SK-N-SH (cell line): ENCODE data around the gene PFAS. TPM values are rescaled to one million over a fixed set of nuclear protein-coding genes. Genes with fewer than 3 reads are reported as not detected.

ENCODE experiments used
- CTCF ChIA-PET: fragments of 300-600, 350-600 bp; formaldehyde crosslinking; extraction: SDS; loops from one replicate; lab custom pipeline; 2021; lab: Yijun Ruan, JAX
- POLR2A ChIA-PET: fragments of 350-600 bp; sonication (Branson Sonifier 250); formaldehyde crosslinking; extraction: SDS; loops from one replicate; lab custom pipeline; 2020; ENCODE audit warnings: antibody characterized with exemption, inconsistent platforms; lab: Yijun Ruan, JAX
- DNase-seq: peaks from one replicate; pipeline ENCODE4 v3.0.0; 2012
- H2AFZ ChIP-seq: fragments of 200-600 bp; sonication (generic); 2 replicates; pipeline ENCODE4 v1.8.1; 2016; ENCODE audit warnings: antibody characterized with exemption, mild to moderate bottlenecking, low read depth
- H3F3A ChIP-seq: fragments of 200-600 bp; sonication (generic); replicated peaks from 2 replicates; pipeline ENCODE3; 2016; ENCODE audit warnings: antibody characterized with exemption, mild to moderate bottlenecking; ENCODE audit not compliant: insufficient read depth
- H3K27ac ChIP-seq, 2 experiments: fragments of 200-500 bp in 1 of 2; fragments of 200-600 bp in 1 of 2; sonication (Bioruptor generic) in 1 of 2; sonication (generic), shearing (Covaris generic) in 1 of 2; 2 replicates each; pipeline versions ENCODE4 v1.5.1 to v1.6.1; 2014 to 2016; ENCODE audit warnings: low read depth in 2 of 2, inconsistent platforms in 1 of 2, low read length in 1 of 2, mild to moderate bottlenecking in 1 of 2, mixed read lengths in 1 of 2
- H3K27me3 ChIP-seq: fragments of 200-600 bp; sonication (generic), shearing (Covaris generic); 2 replicates; pipeline ENCODE4 v1.6.1; 2016; ENCODE audit warnings: mixed run types; ENCODE audit not compliant: insufficient read depth
- H3K36me3 ChIP-seq, 2 experiments: fragments of 200-500 bp in 1 of 2; fragments of 200-600 bp in 1 of 2; sonication (Bioruptor generic) in 1 of 2; sonication (generic) in 1 of 2; replicated peaks in 1 of 2; 2 replicates each; pipeline versions ENCODE3 to v1.5.1; 2014 to 2016; ENCODE audit warnings: low read length in 1 of 2, mild to moderate bottlenecking in 1 of 2; ENCODE audit not compliant: insufficient read depth in 2 of 2, control insufficient read depth in 1 of 2
- H3K4me1 ChIP-seq, 2 experiments: fragments of 200-500 bp in 1 of 2; fragments of 200-600 bp in 1 of 2; sonication (Bioruptor generic) in 1 of 2; sonication (generic), shearing (Covaris generic) in 1 of 2; 2 replicates each; pipeline versions ENCODE4 v1.5.1 to v1.6.1; 2014 to 2016; ENCODE audit warnings: low read depth in 1 of 2, low read length in 1 of 2, mixed run types in 1 of 2; ENCODE audit not compliant: insufficient read depth in 2 of 2, control insufficient read depth in 1 of 2
- H3K4me2 ChIP-seq: fragments of 200-600 bp; sonication (generic), shearing (Covaris generic); 2 replicates; pipeline ENCODE4 v1.6.1; 2017; ENCODE audit warnings: mixed run types
- H3K4me3 ChIP-seq, 2 experiments: fragments of 200-500 bp in 1 of 2; fragments of 200-600 bp in 1 of 2; sonication (Bioruptor generic) in 1 of 2; sonication (generic), shearing (Covaris generic) in 1 of 2; 2 replicates each; pipeline versions ENCODE4 v1.5.1 to v1.8.1; 2014 to 2016; ENCODE audit warnings: low read depth in 2 of 2, inconsistent platforms in 1 of 2, low read length in 1 of 2, mild to moderate bottlenecking in 1 of 2, mixed read lengths in 1 of 2, moderate library complexity in 1 of 2
- H3K79me2 ChIP-seq: fragments of 200-600 bp; sonication (generic); 2 replicates; pipeline ENCODE4 v1.8.1; 2017; ENCODE audit warnings: mild to moderate bottlenecking; ENCODE audit not compliant: insufficient read depth
- H3K9ac ChIP-seq: fragments of 200-600 bp; sonication (generic); 2 replicates; pipeline ENCODE4 v1.6.1; 2017; ENCODE audit warnings: mixed run types
- H3K9me2 ChIP-seq: fragments of 200-600 bp; sonication (generic); 2 replicates; pipeline ENCODE4 v1.6.1; 2017; ENCODE audit warnings: mixed run types
- H3K9me3 ChIP-seq: fragments of 200-600 bp; sonication (generic); 2 replicates; pipeline ENCODE4 v1.6.1; 2017; ENCODE audit warnings: mixed run types, mild to moderate bottlenecking, moderate library complexity
- H4K20me1 ChIP-seq: fragments of 200-600 bp; sonication (generic); 2 replicates; pipeline ENCODE4 v1.6.1; 2017; ENCODE audit warnings: mild to moderate bottlenecking, mixed run types; ENCODE audit not compliant: insufficient read depth
- EP300 ChIP-seq, 2 experiments: IDR thresholded peaks; 2 replicates each; pipeline versions ENCODE4 v1.4.0 to v1.6.1; 2012; ENCODE audit warnings: borderline replicate concordance in 1 of 2, low read depth in 1 of 2, low read length in 1 of 2
- EZH2phosphoT487 ChIP-seq: fragments of 200-600 bp; sonication (generic); IDR thresholded peaks from 2 replicates; pipeline ENCODE4 v1.6.1; 2017; ENCODE audit warnings: low read depth, mixed run types, mild to moderate bottlenecking, antibody characterized with exemption, moderate library complexity, borderline replicate concordance
- FOXJ3 ChIP-seq: sonication (generic); formaldehyde crosslinking; IDR thresholded peaks from 2 replicates; pipeline ENCODE4 v1.5.1; 2020; ENCODE audit warnings: mild to moderate bottlenecking, missing genetic modification reagents
- GABPA ChIP-seq: IDR thresholded peaks from 2 replicates; pipeline ENCODE4 v1.4.0; 2012; ENCODE audit warnings: low read depth, mild to moderate bottlenecking
- IRF3 ChIP-seq: fragments of 150-350 bp; IDR thresholded peaks from 2 replicates; pipeline ENCODE4 v1.6.1; 2016; ENCODE audit warnings: mild to moderate bottlenecking, low read depth, low read length
- MAX ChIP-seq: IDR thresholded peaks from 2 replicates; pipeline ENCODE4 v1.4.0; 2012; ENCODE audit warnings: low read depth
- PBX3 ChIP-seq: IDR thresholded peaks from 2 replicates; pipeline ENCODE4; 2012
- RAD21 ChIP-seq: IDR thresholded peaks from 2 replicates; pipeline ENCODE4 v1.6.1; 2012; ENCODE audit warnings: mild to moderate bottlenecking, low read length
- SMC3 ChIP-seq: IDR thresholded peaks from 2 replicates; pipeline ENCODE4 v1.6.1; 2012; ENCODE audit warnings: low read depth, low read length, improper control_type of control experiment
- TCF12 ChIP-seq: IDR thresholded peaks from 2 replicates; pipeline ENCODE4 v1.4.0; 2012
- USF1 ChIP-seq: IDR thresholded peaks from 2 replicates; pipeline ENCODE4 v1.4.0; 2012; ENCODE audit warnings: low read depth, borderline replicate concordance
- USF2 ChIP-seq: fragments of 150-350 bp; IDR thresholded peaks from 2 replicates; pipeline ENCODE4 v1.6.1; 2017; ENCODE audit warnings: antibody characterized with exemption, low read length, low read depth, borderline replicate concordance
- ZBTB33 ChIP-seq: IDR thresholded peaks from 2 replicates; pipeline ENCODE4 v1.4.0; 2012; ENCODE audit warnings: low read depth, borderline replicate concordance
- WGBS: methylation state at CpG from one replicate; pipeline ENCODE4 v1.1.6; 2017; ENCODE audit warnings: low lambda C conversion rate; 5-methylcytosine and 5-hydroxymethylcytosine counted together
- polyA plus RNA-seq, 3 experiments: library from polyadenylated mRNA; depleted of rRNA; stranded (reverse); fragments of >200 nt; gene quantifications; 2 replicates each; pipeline ENCODE4 v1.2.3, GENCODE V29; 2012

PFAS gene
- polyA plus RNA-seq, 1 of the 3 experiments (the other 2 are of a cell fraction), result 22.4 TPM

- no peak for TF ChIP-seq IRF3
- TF ChIP-seq GABPA, result peak; percentile 43
- TF ChIP-seq RAD21, result no peak
- TF ChIP-seq EP300 (IDR thresholded peaks at IDR 0.05; ENCODE audit: borderline replicate concordance in 1 of 2, low read depth in 1 of 2, low read length in 1 of 2), result no peak
- no peak for TF ChIP-seq SMC3
- TF ChIP-seq FOXJ3 (CRISPR knock-in tag), result no peak
- TF ChIP-seq MAX, result peak; percentile 82
- peak; percentile 96 for TF ChIP-seq PBX3
- TF ChIP-seq USF1, result peak; percentile 88
Observed at GRCh38 chr17:8288336-8289102, 39.4 kb downstream of the PFAS start, which contains the start of gene RANGRF (continued).

GRCh38 chr17:8289103-8289397, 40.0 kb downstream of the PFAS start:
- no peaks in the 10 kb centered on the region for H3K9me3 ChIP-seq
- TF ChIP-seq ZBTB33 (no peak), USF2 (no peak), MAX (no peak), EZH2phosphoT487 (no peak), TCF12 (no peak)
- H2AFZ ChIP-seq, result peak overlapping the region; percentile 76
- no peaks in the 10 kb centered on the region for H3K9me2 ChIP-seq
- no peaks in the 10 kb centered on the region for H3F3A ChIP-seq
- peak overlapping the region; percentile 57 to 95 for H3K4me3 ChIP-seq
- peaks cover 5 to 19% of the 10 kb centered on the region in 2 experiments; a peak in 1 of 4 replicates for H3K4me1 ChIP-seq
- H3K36me3 ChIP-seq, result no peaks in the 10 kb centered on the region
- H3K79me2 ChIP-seq, result peaks cover 4% of the 10 kb centered on the region
- peak overlapping the region; percentile 99 for H3K4me2 ChIP-seq
- no peaks in the 10 kb centered on the region for H3K27me3 ChIP-seq
- H4K20me1 ChIP-seq, result no peaks in the 10 kb centered on the region
- POLR2A ChIA-PET, result interaction anchor here (0.6 to 1.3 kb wide), 3 partner anchors 12 to 68 kb away, joined by 3 to 9 read pairs (median 4); partner anchors contain the start of gene CTC1
- CTCF ChIA-PET, result interaction anchor here (1.0 to 1.4 kb wide), 3 partner anchors 11 to 170 kb away, joined by 4 to 7 read pairs (median 6); partner anchors contain the start of gene ALOXE3
- peak overlapping the region; percentile 85 to 89 for H3K27ac ChIP-seq
- no peak for DNase-seq
- H3K9ac ChIP-seq, result peak overlapping the region; percentile 91
- 3% methylated on average over 14 of the region's 17 CpGs for WGBS
